Ascending aorta (tissue), 2 donors: ENCODE measurements around the gene HLA-DRA. TPM values are rescaled to one million over a fixed set of nuclear protein-coding genes. Genes with fewer than 3 reads are reported as not detected.

Experiments
- DNase-seq, 2 donors: peaks; one replicate each; pipeline ENCODE4 v3.0.0-alpha.2; 2019; ENCODE audit warnings: low spot score in 2 of 2
- H3K27ac ChIP-seq, 2 donors: fragments of 200-600 bp; sonication (generic); one replicate each; pipeline ENCODE4 v1.5.1; 2016 to 2017; ENCODE audit warnings: mild to moderate bottlenecking in 1 of 2
- H3K27me3 ChIP-seq: fragments of 200-600 bp; sonication (generic); one replicate; pipeline ENCODE4 v1.5.1; 2017
- H3K36me3 ChIP-seq, 2 donors: fragments of 200-600 bp; sonication (generic); one replicate each; pipeline ENCODE4 v1.5.1; 2016
- H3K4me1 ChIP-seq, 2 donors: fragments of 200-600 bp; sonication (generic); one replicate each; pipeline ENCODE4 v1.5.1; 2016 to 2017; ENCODE audit warnings: mild to moderate bottlenecking in 1 of 2
- H3K4me3 ChIP-seq, 2 donors: fragments of 200-600 bp; sonication (generic); one replicate each; pipeline ENCODE4 v1.5.1; 2016 to 2017; ENCODE audit warnings: mild to moderate bottlenecking in 1 of 2
- H3K9me3 ChIP-seq, 2 donors: fragments of 200-600 bp; sonication (generic); one replicate each; pipeline ENCODE4 v1.5.1; 2016
- CTCF ChIP-seq, 3 experiments: fragments of 200-600 bp in 2 of 3; fragments of 450-650 bp in 1 of 3; sonication (generic) in 2 of 3; IDR thresholded peaks; one replicate each; pipeline ENCODE4 v1.5.1; 2016 to 2019; ENCODE audit warnings: antibody characterized with exemption in 3 of 3, mild to moderate bottlenecking in 1 of 3, moderate library complexity in 1 of 3
- intact Hi-C: fragments of 100-400 bp; cut with DNase I; formaldehyde crosslinking; loops from one replicate; pipeline ENCODE4 v1.15.1; 2023
- total RNA-seq: library from RNA; depleted of rRNA; stranded (reverse); fragments of >200 nt; gene quantifications from one replicate; pipeline ENCODE4 v1.1.0, GENCODE V29; 2016

HLA-DRA gene
- total RNA-seq, 1 donor from 2014 or later = 220 TPM

GRCh38 chr6:32424589-32425300 is 14.9 kb upstream of the HLA-DRA start:
- H3K27ac ChIP-seq = no peak overlapping the region
- no peaks in the 10 kb centered on the region for H3K36me3 ChIP-seq
- intact Hi-C loops = no loop called here
- no peaks in the 10 kb centered on the region for H3K4me1 ChIP-seq
- H3K9me3 ChIP-seq = no peaks in the 10 kb centered on the region
- no peaks in the 10 kb centered on the region for H3K27me3 ChIP-seq
- no peak for TF ChIP-seq CTCF (IDR thresholded peaks at IDR 0.05)
- no peak overlapping the region for H3K4me3 ChIP-seq
- DNase-seq = no peak

- no peak for TF ChIP-seq CTCF (IDR thresholded peaks at IDR 0.05)
- no peak overlapping the region for H3K4me3 ChIP-seq
- DNase-seq = no peak
- no peaks in the 10 kb centered on the region for H3K4me1 ChIP-seq
- no peaks in the 10 kb centered on the region for H3K9me3 ChIP-seq
- H3K27ac ChIP-seq = no peak overlapping the region
- no peaks in the 10 kb centered on the region for H3K27me3 ChIP-seq
- H3K36me3 ChIP-seq = no peaks in the 10 kb centered on the region
- intact Hi-C loops = no loop called here
Measured at GRCh38 chr6:32426338-32426737, 13.3 kb upstream of the HLA-DRA start.

- intact Hi-C loops = no loop called here
- H3K27me3 ChIP-seq = no peaks in the 10 kb centered on the region
Measured at GRCh38 chr6:32427218-32427617, 12.5 kb upstream of the HLA-DRA start.

GRCh38 chr6:32427934-32428474 is 11.7 kb upstream of the HLA-DRA start:
- H3K27me3 ChIP-seq = no peaks in the 10 kb centered on the region
- no peaks in the 10 kb centered on the region for H3K4me1 ChIP-seq
- no peak for DNase-seq
- intact Hi-C loops = no loop called here
- H3K9me3 ChIP-seq = no peaks in the 10 kb centered on the region
- no peaks in the 10 kb centered on the region for H3K36me3 ChIP-seq
- H3K27ac ChIP-seq = no peak overlapping the region
- no peak for TF ChIP-seq CTCF (IDR thresholded peaks at IDR 0.05)
- H3K4me3 ChIP-seq = no peak overlapping the region

More at GRCh38 chr6:32427218-32427617, 12.5 kb upstream of the HLA-DRA start:
- Histone ChIP-seq H3K27ac (no peak overlapping the region), H3K9me3 (no peaks in the 10 kb centered on the region), H3K4me3 (no peak overlapping the region), H3K36me3 (no peaks in the 10 kb centered on the region), H3K4me1 (no peaks in the 10 kb centered on the region)
- DNase-seq = no peak
- TF ChIP-seq CTCF (IDR thresholded peaks at IDR 0.05) = no peak

GRCh38 chr6:32430179-32430578 is 9.5 kb upstream of the HLA-DRA start:
- H3K4me3 ChIP-seq = no peak overlapping the region
- H3K4me1 ChIP-seq = no peaks in the 10 kb centered on the region
- TF ChIP-seq CTCF (IDR thresholded peaks at IDR 0.05) = no peak
- H3K36me3 ChIP-seq = no peaks in the 10 kb centered on the region
- H3K27me3 ChIP-seq = no peaks in the 10 kb centered on the region
- no peak for DNase-seq
- intact Hi-C loops = no loop called here
- no peak overlapping the region for H3K27ac ChIP-seq
- no peaks in the 10 kb centered on the region for H3K9me3 ChIP-seq
